ENCODE results near the gene GRID1. TPM values are rescaled to one million over a fixed set of nuclear protein-coding genes. Genes with fewer than 3 reads are reported as not detected.

The GRID1 gene
- total RNA-seq, 1 donor from 2014 or later: 0.68 TPM

GRCh38 chr10:86336341-86336740, 30.3 kb downstream of the GRID1 start:
- ATAC-seq: no peak

GRCh38 chr10:86335831-86336230, 30.8 kb downstream of the GRID1 start:
- no peak for ATAC-seq

DNA sequence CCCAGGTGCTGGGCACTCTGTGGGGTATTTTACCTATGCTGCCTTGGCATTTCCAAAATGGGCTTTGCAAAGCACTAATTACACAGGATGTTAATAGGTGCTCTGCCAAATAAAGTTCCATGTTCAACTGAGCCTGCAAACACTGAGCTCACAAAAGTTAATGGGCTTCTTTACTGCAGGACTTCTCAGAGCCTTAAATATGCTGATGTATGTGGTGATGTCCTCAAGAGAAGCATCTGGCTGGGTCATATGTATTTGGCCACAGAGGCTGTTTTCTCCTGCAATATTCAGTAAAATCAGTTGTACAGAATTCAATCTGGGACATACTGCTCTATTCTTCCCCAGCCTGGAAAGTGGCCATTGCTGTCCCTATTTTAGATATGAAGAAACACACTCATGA, 31.3 kb downstream of the GRID1 start:
- no peak for ATAC-seq

GRCh38 chr10:86334488-86335085, 32.0 kb downstream of the GRID1 start:
- peak; percentile 65 for ATAC-seq

DNA sequence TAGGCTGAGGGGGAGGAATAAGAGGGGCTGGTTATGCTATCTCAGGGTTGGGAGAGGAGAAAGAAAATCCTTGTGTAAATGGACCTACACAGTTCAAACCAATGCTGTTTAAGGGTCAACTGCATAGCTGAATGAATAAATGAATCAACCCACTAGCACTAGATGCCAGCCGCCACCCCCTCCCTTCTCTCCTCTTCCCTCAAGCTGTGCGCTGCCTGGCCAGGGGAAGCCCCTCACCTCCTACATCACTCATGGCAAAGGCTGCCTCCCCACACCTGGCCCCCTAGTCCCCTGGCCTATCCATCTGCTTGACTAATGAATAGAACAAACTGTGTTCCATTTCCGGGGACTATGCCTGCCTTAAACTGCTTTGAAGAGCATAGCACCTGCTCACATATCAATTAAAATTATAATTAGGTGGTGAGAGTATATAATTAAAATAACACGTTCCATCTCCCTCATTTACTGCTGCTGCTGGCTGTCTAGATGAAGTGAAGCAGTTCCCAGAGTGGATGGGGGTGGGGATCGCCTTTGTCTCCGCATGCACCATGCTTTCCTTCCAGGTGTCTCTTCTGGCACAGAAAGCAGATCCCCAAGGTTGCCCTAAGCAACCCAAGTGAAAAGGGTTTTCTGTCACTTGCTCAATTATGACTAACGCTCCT, 32.6 kb downstream of the GRID1 start:
- ATAC-seq: peak; percentile 38

- ATAC-seq: peak; percentile 71
Observed at GRCh38 chr10:86331861-86332260, 34.7 kb downstream of the GRID1 start.

GRCh38 chr10:86330778-86331763, 35.5 kb downstream of the GRID1 start:
- peak; percentile 53 for ATAC-seq

DNA sequence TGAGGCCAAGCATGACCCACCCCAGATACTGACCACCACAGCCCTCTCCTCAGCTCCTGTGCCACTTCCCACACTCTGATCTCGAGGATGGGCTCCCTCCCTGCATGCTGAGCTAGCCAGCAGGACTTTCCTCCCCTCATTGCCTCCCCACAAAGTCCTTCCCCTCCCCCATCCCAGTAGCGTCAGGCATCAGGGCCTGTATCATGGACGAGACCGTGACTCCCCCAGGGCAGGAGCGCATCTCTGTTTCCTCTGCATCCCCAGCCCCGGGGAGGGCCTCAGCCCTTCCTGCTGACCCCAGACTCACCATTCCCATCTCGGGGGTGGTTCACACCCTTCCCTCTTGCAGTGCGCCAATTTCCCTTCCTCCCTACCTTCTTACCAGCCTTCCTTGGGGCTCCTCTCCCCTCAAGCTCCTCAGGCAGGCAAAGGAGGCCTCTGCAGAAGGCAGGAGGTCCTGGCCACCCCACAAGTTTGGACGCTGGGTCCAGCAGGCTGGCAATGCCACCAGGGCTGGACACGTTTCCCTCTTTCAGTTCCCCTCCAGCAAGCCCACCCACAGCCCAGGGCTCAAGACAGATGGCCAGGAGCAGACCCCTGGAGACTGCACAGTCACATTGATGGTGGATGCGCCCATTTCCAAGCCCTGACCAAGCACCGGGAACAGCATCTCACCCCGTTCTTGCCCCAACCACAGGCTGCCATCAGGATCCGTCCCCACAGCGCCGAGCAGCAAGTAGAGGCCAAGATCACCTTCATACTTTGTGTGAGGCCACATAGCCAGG, 36.5 kb downstream of the GRID1 start:
- ATAC-seq: no peak

- no peak for ATAC-seq
Observed at GRCh38 chr10:86329093-86329710, 37.4 kb downstream of the GRID1 start.

DNA sequence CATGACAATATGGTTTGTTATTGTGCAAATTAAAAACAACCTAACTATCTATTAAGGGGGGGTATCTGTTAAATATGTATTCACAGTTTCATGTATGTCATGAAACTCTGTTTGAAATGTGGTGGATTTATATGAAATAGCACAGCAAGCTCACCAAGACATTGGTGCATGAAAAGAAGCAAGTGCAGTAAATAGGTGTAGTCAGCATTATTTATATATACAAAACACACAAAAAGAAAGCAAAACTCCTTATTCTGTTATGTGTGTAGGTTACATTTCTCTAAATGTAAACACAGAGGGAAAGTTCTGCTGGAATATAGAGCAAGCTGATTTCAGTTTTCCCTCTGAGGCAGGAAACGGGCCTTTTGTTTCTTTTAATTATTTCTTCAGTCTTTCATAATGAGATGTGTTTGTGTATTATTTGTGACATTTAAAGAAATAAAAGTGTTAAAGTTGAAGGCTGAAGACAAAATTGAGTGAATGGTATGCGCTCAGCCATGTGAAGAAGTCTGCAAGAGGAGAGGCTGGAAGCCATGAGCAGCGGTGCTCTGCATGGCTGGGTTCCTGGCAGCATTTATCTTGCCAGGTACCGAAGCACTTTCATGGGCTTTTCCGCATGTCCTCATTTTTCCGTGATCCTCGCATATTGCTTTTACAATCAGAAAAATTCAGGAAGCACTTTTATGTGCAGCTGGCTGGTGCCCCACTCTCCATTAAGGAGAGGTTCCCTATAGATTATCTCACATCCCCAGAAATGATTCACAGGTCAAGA, 38.5 kb downstream of the GRID1 start:
- ATAC-seq: no peak

- ATAC-seq: no peak
Observed at GRCh38 chr10:86325158-86325557, 41.4 kb downstream of the GRID1 start.

- ATAC-seq: no peak
Observed at GRCh38 chr10:86321568-86321967, 45.0 kb downstream of the GRID1 start.

DNA sequence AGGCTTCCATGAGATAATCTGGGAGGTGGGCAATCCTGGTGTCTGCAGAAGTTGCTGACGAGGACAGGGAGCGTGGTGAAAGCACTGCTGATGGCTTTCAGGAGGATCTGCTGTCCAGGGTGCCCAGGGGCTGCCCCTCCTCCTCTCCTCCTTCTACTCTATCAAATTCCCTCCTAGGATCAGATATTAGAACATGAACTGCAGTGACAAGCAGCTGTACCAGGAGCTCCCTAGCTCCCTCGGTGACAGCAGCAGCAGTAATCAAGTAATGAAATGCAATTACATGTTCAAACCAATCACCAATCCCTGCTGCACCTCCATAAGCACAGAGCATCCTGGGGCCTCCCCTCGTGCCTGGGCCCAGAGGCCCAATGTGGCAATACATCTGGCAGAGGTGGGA, 46.9 kb downstream of the GRID1 start:
- ATAC-seq: no peak

DNA sequence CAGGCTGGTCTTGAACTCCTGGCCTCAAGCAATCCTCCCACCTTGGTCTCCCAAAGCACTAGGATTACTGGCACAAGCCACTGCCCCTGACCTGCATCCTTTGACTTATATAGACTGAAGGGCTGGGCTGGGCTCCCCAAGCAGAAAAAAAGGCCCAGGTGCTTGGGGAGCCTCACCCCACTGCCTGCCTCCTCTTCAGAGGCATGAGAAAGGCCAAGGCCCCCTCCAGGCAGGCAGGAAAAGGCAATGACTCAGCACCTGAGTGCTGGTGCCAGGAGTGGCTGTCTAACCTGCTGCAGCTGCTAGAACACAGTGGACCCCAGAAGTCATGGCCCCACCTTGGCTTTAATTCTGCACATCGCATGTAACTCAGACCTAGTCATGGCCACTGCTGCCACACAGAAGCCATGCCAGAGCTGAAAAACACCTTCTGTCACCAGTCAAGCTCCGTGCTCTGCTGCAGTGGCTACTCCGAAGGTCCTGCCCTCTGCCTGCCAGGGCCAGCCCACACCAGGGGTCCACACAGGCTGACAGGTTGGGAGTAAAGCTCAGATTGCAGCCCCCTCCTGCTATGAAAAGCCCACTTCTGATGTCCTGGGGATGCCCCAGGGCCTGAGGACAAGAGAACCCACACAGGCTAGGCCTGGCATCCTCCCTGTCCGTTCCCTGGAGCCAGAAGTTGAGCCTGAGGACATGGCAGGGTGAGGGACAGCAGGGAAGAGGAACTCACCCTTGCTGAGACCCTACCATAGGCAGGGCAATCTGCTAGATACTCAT, 48.5 kb downstream of the GRID1 start:
- ATAC-seq: no peak

DNA sequence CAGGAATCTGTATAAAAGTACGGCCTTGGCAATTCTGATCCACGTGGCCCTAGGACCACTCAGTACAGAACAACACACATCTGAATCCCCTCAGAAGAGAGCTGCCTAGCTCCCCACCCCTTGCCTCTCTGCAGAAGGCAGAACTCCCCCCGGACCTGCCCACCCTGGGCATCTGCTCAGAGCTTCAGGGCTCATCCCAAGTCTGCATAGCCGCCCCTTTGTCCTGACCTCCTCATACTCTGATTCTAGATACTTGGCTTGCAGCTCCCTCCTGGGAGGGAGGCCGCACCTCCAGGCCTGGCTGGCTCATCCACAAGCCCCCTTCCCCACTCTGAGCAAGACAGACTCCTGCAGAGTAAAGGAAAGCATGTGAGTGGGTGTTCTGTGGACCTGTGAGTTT, 49.6 kb downstream of the GRID1 start:
- ATAC-seq: no peak

DNA sequence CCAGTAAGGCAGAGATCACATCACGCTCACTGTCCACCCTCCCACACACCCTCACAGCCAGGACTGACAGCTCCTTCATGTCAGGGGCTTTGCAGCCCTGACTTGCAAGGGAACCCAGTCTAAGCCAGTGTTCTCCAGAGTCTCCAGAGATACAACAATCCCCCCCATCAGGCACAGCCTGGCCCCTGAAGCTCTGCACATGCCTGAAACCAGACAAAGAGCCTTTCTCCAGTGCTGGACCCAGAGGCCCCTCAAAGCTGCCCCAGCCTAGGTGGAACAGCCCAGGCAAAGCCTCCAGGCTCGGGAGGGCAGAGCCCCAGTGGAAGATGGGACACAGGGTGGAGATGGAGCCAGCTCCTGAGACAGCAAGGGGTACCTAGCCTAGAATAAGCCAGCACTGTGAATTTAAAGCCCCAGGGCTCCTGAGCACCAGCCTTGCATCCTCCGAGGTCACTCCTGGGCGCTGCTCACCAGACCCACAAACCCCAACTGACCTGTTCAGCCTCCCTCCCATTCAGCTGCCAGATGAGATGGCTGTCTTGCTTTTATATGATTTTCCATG, 50.2 kb downstream of the GRID1 start:
- ATAC-seq: no peak

DNA sequence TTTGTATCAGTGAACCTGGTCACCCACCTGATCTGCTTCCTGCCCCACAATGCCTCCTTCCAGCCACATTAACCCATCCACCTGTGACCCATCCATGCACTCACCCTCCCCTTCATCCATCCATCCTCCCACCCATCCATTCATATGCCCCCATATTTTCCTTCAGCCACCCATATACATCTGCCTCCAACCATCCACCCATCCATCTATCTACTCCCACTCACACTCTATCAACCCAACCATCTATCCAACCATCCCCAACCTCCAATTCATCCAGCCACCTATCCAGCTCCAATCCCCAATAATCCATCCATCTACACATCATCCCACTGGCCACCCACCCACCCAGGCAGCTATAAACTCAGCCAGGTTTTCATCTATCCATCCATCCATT, 51.0 kb downstream of the GRID1 start:
- ATAC-seq: no peak

GRCh38 chr10:86314616-86315548, 51.7 kb downstream of the GRID1 start:
- peak; percentile 41 for ATAC-seq

DNA sequence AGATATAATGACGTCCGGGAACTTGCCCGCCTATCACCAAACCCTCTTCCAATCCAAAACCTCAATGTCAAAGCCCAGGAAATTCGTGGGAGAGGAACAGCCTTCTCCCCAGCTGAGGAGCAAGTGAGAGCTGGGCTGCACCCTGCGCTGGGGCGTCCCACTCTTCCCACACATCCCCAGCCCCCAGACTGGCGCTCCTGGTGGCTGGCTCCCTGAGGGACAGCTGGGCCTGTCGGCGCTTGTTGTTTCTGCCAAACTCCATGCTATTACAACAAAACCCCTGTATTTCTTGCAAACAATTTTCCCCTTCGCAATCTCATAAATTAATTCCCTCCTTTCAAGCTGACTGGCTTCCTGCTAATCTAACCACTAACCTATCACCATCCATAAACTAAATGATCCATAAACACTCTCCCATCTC, 53.0 kb downstream of the GRID1 start:
- ATAC-seq: no peak
